GM12873 (cell line): ENCODE measurements around the gene SLC35B1.

Experiments
- CTCF ChIP-seq: IDR thresholded peaks from 2 replicates; pipeline ENCODE4 v1.5.1; 2012; ENCODE audit warnings: low read depth, mild to moderate bottlenecking, moderate library complexity, low read length, control low read depth; ENCODE audit not compliant: insufficient read depth; ENCODE audit errors: missing control alignments

Gene SLC35B1

GRCh38 chr17:49681106-49681979, 26.4 kb downstream of the SLC35B1 start:
- TF ChIP-seq CTCF = no peak

GRCh38 chr17:49680314-49680713, 27.4 kb downstream of the SLC35B1 start:
- no peak for TF ChIP-seq CTCF

GRCh38 chr17:49677933-49678847, 29.6 kb downstream of the SLC35B1 start, which contains the start of gene SPOP:
Gene SPOP (minus strand): TSS chr17:49678097. CDS start chr17:49622810, 55,287 bp downstream.
- no peak for TF ChIP-seq CTCF

GRCh38 chr17:49677134-49677932, 30.4 kb downstream of the SLC35B1 start:
- no peak for TF ChIP-seq CTCF

GRCh38 chr17:49676276-49676868, 31.4 kb downstream of the SLC35B1 start:
- TF ChIP-seq CTCF = no peak

GRCh38 chr17:49674507-49674906, 33.3 kb downstream of the SLC35B1 start:
- no peak for TF ChIP-seq CTCF
